Lung (tissue), 12 donors: ENCODE results near the gene KRTAP9-1. TPM values are rescaled to one million over a fixed set of nuclear protein-coding genes. Genes with fewer than 3 reads are reported as not detected.

Experiments
- ATAC-seq: fragments of 200-7000 bp; cut with Tn5 transposase; one replicate; pipeline ENCODE4 v1.9.1; 2020; ENCODE audit warnings: moderate number of reproducible peaks; ENCODE audit not compliant: insufficient read depth, low FRiP score
- DNase-seq, 3 donors: peaks; one replicate each; pipeline ENCODE4 v3.0.0-alpha.2; 2013 to 2017
- H3K27ac ChIP-seq, 2 donors: one replicate each; pipeline ENCODE4 v1.5.1; 2013; ENCODE audit warnings: mild to moderate bottlenecking in 2 of 2, moderate library complexity in 2 of 2, control low read depth in 1 of 2, inconsistent platforms in 1 of 2, low read depth in 1 of 2, low read length in 1 of 2
- H3K27me3 ChIP-seq, 3 donors: one replicate each; pipeline ENCODE4 v1.5.1; 2013; ENCODE audit warnings: low read length in 2 of 3; ENCODE audit not compliant: control insufficient read depth in 3 of 3, insufficient read depth in 3 of 3
- H3K36me3 ChIP-seq, 4 donors: one replicate each; pipeline ENCODE4 v1.5.1; 2013; ENCODE audit warnings: low read length in 4 of 4, mild to moderate bottlenecking in 1 of 4, moderate library complexity in 1 of 4; ENCODE audit not compliant: control insufficient read depth in 4 of 4, insufficient read depth in 4 of 4
- H3K4me1 ChIP-seq, 5 donors: one replicate each; pipeline ENCODE4 v1.5.1; 2013; ENCODE audit warnings: low read length in 5 of 5, mild to moderate bottlenecking in 2 of 5, moderate library complexity in 1 of 5; ENCODE audit not compliant: control insufficient read depth in 5 of 5, insufficient read depth in 5 of 5
- H3K4me3 ChIP-seq: one replicate; pipeline ENCODE4 v1.5.1; 2013; ENCODE audit warnings: mild to moderate bottlenecking, control low read depth, moderate library complexity
- H3K9ac ChIP-seq, 2 donors: one replicate each; pipeline ENCODE4 v1.5.1; 2013; ENCODE audit warnings: low read length in 2 of 2, control low read depth in 1 of 2; ENCODE audit not compliant: insufficient read depth in 1 of 2
- H3K9me3 ChIP-seq, 4 donors: one replicate each; pipeline ENCODE4 v1.5.1; 2013; ENCODE audit warnings: low read length in 3 of 4, mild to moderate bottlenecking in 1 of 4, moderate library complexity in 1 of 4; ENCODE audit not compliant: control insufficient read depth in 4 of 4, insufficient read depth in 3 of 4
- WGBS, 2 donors: extraction: QIAGEN DNeasy Blood & Tissue Kit; methylation state at CpG; one replicate each; pipeline ENCODE4 v1.1.7; 2013; 5-methylcytosine and 5-hydroxymethylcytosine counted together
- polyA plus RNA-seq, 2 donors: library from polyadenylated mRNA; stranded (reverse); fragments of 200-250 nt; gene quantifications; one replicate each; pipeline ENCODE4 v1.2.1, GENCODE V29; 2013
- total RNA-seq, 2 donors: library from RNA; depleted of rRNA in 1 of 2; stranded (reverse); fragments of >200 nt in 1 of 2; gene quantifications; one replicate each; pipeline ENCODE4 v1.2.1, GENCODE V29; 2014 to 2021
- TF ChIP-seq, protein P1 (sequence below): IDR thresholded peaks from 2 replicates; pipeline ENCODE4 v1.5.1; 2012; ENCODE audit warnings: mild to moderate bottlenecking; ENCODE audit errors: control extremely low read depth, extremely low read depth
- donor health status: control.
- donor health status: control.
- donor health status: Bipolar disorder and iron deficiency.
- donor health status: healthy.
- donor health status: DM: yes; HTN: yes; CAD: no.

KRTAP9-1 gene
- total and polyA plus RNA-seq, 4 donors = not detected

DNA sequence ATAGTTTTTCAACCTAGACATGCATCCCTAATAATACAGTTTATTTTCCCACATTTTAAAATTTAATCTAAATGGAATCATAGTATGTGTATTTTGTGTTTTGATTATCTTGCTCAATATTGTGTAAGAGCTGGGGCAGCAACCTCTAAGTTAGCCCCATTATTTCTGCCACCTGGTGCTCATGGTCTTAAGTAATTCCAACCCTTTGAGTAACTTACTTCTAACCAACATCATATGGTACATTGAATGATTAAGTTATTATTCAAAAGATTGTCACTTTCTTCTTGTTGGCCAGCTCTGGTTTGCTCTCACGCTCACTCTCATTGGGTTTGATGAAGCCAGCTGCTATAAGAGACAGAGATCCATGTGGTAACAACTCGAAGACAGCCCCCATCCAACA is 17.8 kb upstream of the KRTAP9-1 start:
- Histone ChIP-seq H3K36me3 (no peaks in the 10 kb centered on the region), H3K27ac (no peak overlapping the region), H3K9me3 (peaks cover 0 to 5% (median 0%) of the 10 kb centered on the region in 4 donors), H3K4me3 (no peak overlapping the region), H3K4me1 (no peaks in the 10 kb centered on the region), H3K27me3 (no peaks in the 10 kb centered on the region), H3K9ac (no peak overlapping the region)
- TF ChIP-seq, protein P1, sequence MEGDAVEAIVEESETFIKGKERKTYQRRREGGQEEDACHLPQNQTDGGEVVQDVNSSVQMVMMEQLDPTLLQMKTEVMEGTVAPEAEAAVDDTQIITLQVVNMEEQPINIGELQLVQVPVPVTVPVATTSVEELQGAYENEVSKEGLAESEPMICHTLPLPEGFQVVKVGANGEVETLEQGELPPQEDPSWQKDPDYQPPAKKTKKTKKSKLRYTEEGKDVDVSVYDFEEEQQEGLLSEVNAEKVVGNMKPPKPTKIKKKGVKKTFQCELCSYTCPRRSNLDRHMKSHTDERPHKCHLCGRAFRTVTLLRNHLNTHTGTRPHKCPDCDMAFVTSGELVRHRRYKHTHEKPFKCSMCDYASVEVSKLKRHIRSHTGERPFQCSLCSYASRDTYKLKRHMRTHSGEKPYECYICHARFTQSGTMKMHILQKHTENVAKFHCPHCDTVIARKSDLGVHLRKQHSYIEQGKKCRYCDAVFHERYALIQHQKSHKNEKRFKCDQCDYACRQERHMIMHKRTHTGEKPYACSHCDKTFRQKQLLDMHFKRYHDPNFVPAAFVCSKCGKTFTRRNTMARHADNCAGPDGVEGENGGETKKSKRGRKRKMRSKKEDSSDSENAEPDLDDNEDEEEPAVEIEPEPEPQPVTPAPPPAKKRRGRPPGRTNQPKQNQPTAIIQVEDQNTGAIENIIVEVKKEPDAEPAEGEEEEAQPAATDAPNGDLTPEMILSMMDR = no peak
- 81 to 91% methylated on average over 2 of the region's 2 CpGs for WGBS, 2 donors
- no peak for ATAC-seq
- no peak for DNase-seq

DNA sequence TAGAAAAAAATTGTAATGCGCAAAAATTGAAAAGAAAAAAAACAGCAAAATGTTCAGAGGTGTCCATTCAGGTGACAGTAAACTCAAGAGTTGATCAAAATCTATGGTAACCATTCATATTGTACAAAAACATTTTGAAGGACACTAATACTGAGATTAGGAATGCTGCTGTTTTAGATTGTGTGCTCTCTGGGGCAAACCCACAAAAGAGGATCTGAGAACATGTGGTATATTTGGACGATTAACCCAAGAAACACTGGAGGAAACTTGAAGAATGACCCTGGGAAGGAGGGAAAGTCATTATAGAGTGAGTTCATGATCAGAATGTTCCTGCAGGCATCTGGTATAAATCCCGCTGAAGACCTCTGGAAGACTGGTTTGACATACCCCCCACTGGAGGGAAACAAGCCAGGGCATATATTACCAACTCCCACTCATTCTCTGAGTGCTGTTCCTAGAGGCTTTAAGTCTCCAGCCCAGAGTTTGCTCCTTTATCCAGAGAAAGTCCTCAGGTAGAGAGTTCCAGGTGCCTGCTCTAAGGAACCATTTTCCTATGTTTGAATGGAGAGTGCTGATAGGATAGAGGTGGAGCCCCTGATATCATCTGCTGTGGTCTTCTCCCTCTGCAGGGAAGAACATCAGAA is 12.8 kb upstream of the KRTAP9-1 start:
- H3K9ac ChIP-seq = no peak overlapping the region
- H3K4me3 ChIP-seq = no peak overlapping the region
- H3K27me3 ChIP-seq = no peaks in the 10 kb centered on the region
- DNase-seq (no peak), ATAC-seq (no peak)
- peaks cover 0 to 5% (median 0%) of the 10 kb centered on the region in 4 donors for H3K9me3 ChIP-seq
- 79 to 87% methylated on average over 3 of the region's 3 CpGs for WGBS, 2 donors
- H3K27ac ChIP-seq = no peak overlapping the region
- no peaks in the 10 kb centered on the region for H3K36me3 ChIP-seq
- TF ChIP-seq, protein P1 = no peak
- H3K4me1 ChIP-seq = no peaks in the 10 kb centered on the region

DNA sequence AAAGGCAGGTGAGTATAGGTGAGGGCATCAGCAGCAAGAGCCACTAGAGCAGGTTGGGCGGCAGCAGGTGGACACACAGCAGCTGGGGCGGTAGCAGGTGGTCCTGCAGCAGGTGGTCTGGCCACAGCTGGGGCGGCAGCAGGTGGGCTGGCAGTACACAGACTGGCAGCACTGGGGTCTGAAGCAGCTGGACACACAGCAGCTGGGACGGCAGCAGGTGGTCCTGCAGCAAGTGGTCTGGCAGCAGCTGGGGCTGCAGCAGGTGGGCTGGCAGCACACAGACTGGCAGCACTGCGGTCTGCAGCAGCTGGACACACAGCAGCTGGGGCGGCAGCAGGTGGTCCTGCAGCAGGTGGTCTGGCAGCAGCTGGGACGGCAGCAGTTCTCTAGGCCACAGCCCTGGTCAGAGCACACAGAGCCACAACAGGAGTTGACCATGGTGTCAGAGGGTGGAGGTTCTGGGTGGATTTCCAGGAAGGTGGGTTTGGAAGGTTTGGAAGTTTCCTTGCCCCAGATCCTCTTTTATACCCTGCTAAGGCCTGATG is 11.9 kb upstream of the KRTAP9-1 start, which contains the start of gene KRTAP4-2:
TSS of gene KRTAP4-2 (minus strand) at position 495 of the 545 bp plus-strand sequence. CDS start at position 438, 57 bp downstream.
- TF ChIP-seq, protein P1 = no peak
- 93% methylated on average over 7 of the region's 7 CpGs for WGBS, 2 donors
- Histone ChIP-seq H3K36me3 (no peaks in the 10 kb centered on the region), H3K27ac (no peak within 1 kb of the TSS), H3K27me3 (no peaks in the 10 kb centered on the region), H3K4me3 (no peak within 1 kb of the TSS), H3K9me3 (peaks cover 0 to 3% (median 0%) of the 10 kb centered on the region in 4 donors), H3K9ac (no peak within 1 kb of the TSS), H3K4me1 (no peaks in the 10 kb centered on the region)
- DNase-seq = no peak
- ATAC-seq = no peak
